Transverse colon (tissue), 3 donors: ENCODE data around the gene WDR74.

Source experiments
- CTCF ChIP-seq, 5 experiments: fragments of 200-600 bp in 3 of 5; fragments of 450-650 bp in 2 of 5; sonication (generic) in 3 of 5; IDR thresholded peaks; 1 replicate in 2 of 5; 2 replicates in 3 of 5; pipeline ENCODE4 v1.5.1; 2016 to 2017; ENCODE audit warnings: antibody characterized with exemption in 5 of 5, inconsistent platforms in 3 of 5, mild to moderate bottlenecking in 2 of 5, moderate library complexity in 1 of 5
- EP300 ChIP-seq: sonication (generic); formaldehyde crosslinking; IDR thresholded peaks from one replicate; pipeline ENCODE4 v1.6.1; 2017; ENCODE audit warnings: antibody characterized with exemption, low read depth
- POLR2A ChIP-seq: fragments of 450-650 bp; IDR thresholded peaks from one replicate; pipeline ENCODE4 v1.6.1; 2016; ENCODE audit warnings: antibody characterized with exemption, mild to moderate bottlenecking, moderate library complexity

- TF ChIP-seq EP300: no peak
- TF ChIP-seq POLR2A: no peak
- TF ChIP-seq CTCF (IDR thresholded peaks at IDR 0.05): no peak
Measured at GRCh38 chr11:62889126-62889483, 49.7 kb upstream of the WDR74 start.
